Measurements from ENCODE around the gene PKMYT1.
"Not testable (repeated sequence)": the region's sequence is repeated elsewhere in the genome, so short reads cannot be mapped to it uniquely, and the experiment has no call there.

PKMYT1 gene

GRCh38 chr16:2937170-2937569 is 43.1 kb downstream of the PKMYT1 start:
- in situ Hi-C loops (cut with MboI; ENCODE audit: low sequenced_read_pairs): no loop called here

GRCh38 chr16:2936436-2937011 is 43.7 kb downstream of the PKMYT1 start:
- in situ Hi-C loops (cut with MboI; ENCODE audit: low sequenced_read_pairs): no loop called here

GRCh38 chr16:2934450-2934849 is 45.8 kb downstream of the PKMYT1 start:
- in situ Hi-C loops (cut with MboI; ENCODE audit: low sequenced_read_pairs): no loop called here

DNA sequence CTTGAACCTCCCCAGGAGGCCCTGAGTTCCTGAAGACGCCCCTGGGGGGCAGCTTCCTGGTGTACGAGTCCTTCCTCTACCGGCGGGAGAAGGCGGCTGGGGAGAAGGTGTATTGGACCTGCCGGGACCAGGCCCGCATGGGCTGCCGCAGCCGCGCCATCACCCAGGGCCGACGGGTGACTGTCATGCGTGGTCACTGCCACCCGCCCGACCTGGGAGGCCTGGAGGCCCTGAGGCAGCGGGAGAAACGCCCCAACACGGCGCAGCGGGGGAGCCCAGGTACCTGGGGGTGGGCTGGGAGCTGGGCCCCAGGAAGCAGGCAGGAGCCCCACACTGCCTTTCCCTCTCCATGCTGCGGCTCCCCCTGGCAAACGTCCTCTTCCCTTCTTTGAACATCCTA is 46.5 kb downstream of the PKMYT1 start:
- in situ Hi-C loops (cut with MboI; ENCODE audit: low sequenced_read_pairs): no loop called here

DNA sequence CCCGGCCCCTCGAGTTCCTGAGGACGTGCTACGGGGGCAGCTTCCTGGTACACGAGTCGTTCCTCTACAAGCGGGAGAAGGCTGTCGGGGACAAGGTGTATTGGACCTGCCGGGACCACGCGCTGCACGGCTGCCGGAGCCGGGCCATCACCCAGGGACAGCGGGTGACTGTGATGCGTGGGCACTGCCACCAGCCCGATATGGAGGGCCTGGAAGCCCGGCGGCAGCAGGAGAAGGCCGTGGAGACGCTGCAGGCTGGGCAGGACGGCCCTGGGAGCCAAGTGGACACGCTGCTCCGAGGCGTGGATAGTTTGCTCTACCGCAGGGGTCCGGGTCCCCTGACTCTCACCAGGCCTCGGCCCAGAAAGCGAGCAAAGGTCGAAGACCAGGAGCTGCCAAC is 47.1 kb downstream of the PKMYT1 start:
- in situ Hi-C loops (cut with MboI; ENCODE audit: low sequenced_read_pairs): no loop called here

DNA sequence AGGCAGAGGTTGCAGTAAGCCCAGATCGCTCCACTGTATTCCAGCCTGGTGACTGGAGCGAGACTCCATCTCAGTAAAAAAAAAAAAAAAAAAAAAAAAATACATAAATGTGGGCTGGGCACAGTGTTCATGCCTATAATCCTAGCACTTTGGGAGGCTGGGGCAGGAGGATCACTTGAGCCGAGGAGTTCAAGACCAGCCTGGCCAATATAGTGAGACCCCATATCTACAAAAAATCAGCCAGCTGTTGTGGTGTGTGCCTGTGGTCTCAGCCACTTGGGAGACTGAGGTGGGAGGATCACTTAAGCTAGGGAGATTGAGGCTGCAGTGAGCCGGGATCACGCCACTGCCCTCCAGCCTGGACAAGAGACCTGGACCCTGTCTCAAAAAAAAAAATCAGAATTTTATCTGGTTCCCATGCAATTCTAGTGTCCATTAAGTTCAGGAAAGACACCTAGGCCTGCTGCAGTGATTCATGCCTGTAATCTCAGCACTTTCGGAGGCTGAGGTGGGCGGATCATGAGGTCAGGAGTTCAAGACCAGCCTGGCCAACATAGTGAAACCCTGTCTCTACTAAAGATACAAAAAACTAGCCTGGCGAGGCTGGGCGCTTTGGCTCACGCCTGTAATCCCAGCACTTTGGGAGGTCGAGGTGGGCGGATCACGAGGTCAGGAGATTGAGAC is 48.9 kb downstream of the PKMYT1 start:
- in situ Hi-C loops (cut with MboI; ENCODE audit: low sequenced_read_pairs): not testable (repeated sequence)

GRCh38 chr16:2930236-2930635 is 50.0 kb downstream of the PKMYT1 start:
- in situ Hi-C loops (cut with MboI; ENCODE audit: low sequenced_read_pairs): no loop called here

- in situ Hi-C loops (cut with MboI; ENCODE audit: low sequenced_read_pairs): no loop called here
These were observed 50.6 kb downstream of the PKMYT1 start for GRCh38 chr16:2929693-2930092.

DNA sequence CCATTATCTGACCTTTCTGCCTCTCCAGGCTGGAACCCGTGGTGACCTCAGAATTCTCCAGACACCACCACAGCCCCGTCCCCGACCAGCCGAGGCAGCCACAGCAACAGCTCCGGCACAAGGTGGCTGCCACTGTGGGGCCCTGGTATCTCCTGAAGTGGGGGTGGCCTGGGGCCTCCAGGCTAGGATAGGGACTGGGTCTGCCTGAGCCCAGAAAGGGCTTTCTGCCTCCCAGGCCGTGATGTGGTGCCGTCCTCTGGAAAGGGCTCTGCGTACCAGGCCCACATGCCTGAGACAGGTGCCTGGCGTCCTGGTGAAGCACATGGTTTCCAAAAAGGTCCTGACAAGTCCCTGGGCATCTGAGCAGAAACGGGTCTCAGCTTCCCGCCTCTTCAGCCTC is 51.5 kb downstream of the PKMYT1 start:
- in situ Hi-C loops (cut with MboI; ENCODE audit: low sequenced_read_pairs): no loop called here

DNA sequence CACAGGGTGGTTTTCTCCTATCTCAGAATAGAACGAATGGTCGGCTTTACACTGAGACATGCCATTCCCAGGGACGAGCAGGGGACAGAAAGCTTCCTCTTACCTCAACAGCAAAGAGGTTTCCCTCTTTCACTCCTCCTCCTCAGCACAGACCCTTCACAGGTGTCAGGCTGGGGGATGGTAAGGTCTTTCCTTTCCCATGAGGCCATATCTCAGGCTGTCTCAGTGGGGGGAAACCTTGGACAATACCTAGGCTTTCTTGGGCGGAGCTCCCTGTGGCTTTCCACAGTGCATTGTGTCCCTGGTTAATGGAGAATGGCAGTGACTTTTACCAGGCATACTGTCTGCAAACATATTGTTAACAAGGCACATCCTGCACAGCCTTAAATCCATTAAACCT is 52.1 kb downstream of the PKMYT1 start:
- in situ Hi-C loops (cut with MboI; ENCODE audit: low sequenced_read_pairs): not testable (repeated sequence)

GRCh38 chr16:2927010-2927646 is 53.1 kb downstream of the PKMYT1 start:
- in situ Hi-C loops (cut with MboI; ENCODE audit: low sequenced_read_pairs): no loop called here

DNA sequence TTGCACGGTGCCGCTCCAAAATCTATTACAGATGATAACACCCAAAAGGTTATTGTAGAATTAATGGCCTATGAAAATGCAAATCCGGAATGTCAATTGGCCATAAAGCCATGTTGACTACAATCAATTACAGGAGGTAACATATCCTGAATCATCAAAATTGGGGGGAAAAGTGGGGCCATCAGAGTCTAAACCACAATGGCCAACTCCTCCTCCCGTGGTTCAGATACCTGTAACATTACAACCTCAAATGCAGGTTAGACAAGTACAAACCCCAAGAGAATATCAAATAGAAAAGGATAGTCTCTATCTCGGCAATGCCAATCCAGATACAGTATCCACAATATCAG is 53.6 kb downstream of the PKMYT1 start:
- in situ Hi-C loops (cut with MboI; ENCODE audit: low sequenced_read_pairs): no loop called here

GRCh38 chr16:2925951-2926649 is 54.1 kb downstream of the PKMYT1 start:
- in situ Hi-C loops (cut with MboI; ENCODE audit: low sequenced_read_pairs): no loop called here

GRCh38 chr16:2924901-2925755 is 55.1 kb downstream of the PKMYT1 start:
- in situ Hi-C loops (cut with MboI; ENCODE audit: low sequenced_read_pairs): no loop called here

DNA sequence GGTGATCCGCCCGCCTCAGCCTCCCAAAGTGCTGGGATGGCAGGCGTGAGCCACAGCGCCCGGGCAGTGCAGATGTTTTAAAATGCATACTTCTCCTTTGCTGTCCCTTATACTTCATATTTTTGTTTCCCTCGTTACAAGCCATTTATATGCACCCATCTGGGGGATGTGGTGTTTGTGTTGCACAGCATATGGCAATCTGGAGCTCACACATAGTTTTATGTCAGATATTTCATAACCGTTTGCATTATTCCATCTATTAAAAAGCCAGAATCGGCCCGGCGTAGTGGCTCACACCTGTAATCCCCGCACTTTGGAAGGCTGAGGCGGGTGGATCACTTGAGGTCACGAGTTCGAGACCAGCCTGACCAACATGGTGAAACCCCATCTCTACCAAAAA is 56.8 kb downstream of the PKMYT1 start:
- in situ Hi-C loops (cut with MboI; ENCODE audit: low sequenced_read_pairs): no loop called here
